Measurements from ENCODE around the gene SNRPD1.

- no peak for TF ChIP-seq POLR2A (IDR thresholded peaks at IDR 0.05)
- no peak for TF ChIP-seq CTCF (IDR thresholded peaks at IDR 0.05)
Measured at GRCh38 chr18:21682371-21683051, 70.4 kb downstream of the SNRPD1 start.
